Measurements from ENCODE around the gene HDAC9.

Gene HDAC9

DNA sequence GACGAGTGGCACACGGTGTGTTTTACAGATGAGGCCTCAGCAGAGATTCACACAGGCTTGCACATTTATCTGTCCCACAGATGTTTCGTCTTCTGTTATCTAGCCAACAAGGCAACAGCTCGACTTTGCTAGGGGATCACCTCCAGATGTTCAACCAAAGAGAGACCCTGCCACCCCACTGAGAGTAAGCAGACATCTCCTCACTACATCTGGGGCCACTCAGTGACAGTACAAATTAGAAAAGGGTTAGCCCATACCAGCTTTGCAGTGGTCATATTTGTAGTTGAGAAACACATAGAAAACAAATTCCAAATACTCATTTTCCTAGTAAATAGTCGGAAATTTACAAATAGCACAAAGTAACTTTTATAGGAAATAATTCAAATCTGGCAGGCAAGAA is 164.2 kb downstream of the HDAC9 start:
- Histone ChIP-seq H3K27me3 (ENCODE audit: control insufficient read depth, insufficient read depth, low read length) (peaks cover 8% of the 10 kb centered on the region), H3K4me3 (ENCODE audit: low read length) (no peak overlapping the region), H3K9me3 (ENCODE audit: control insufficient read depth, low read length) (no peaks in the 10 kb centered on the region), H3K9ac (ENCODE audit: low read length) (no peak overlapping the region), H3K4me1 (ENCODE audit: control insufficient read depth, insufficient read depth, low read length) (no peaks in the 10 kb centered on the region), H3K36me3 (ENCODE audit: control insufficient read depth, insufficient read depth, low read length) (no peaks in the 10 kb centered on the region)

DNA sequence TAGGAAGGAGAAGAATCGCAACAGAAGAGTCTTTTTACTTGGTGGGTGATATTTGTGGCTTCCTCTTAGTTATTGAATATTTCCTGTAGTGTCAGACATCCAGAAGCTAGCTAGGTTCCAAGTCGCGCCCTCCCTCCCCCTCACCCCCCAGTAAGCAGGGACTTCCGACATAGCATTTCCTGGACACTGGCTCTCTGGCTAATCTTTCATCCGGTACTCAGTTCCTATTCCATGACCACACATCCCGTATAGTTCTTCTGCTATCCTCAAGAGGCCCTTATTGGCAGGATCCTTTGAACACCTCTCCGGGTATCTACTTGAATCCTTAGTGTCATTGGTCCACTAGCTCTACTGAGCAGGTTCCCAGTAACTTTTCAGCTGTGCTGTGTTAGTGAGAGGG is 167.8 kb downstream of the HDAC9 start:
- H3K4me1 ChIP-seq (ENCODE audit: control insufficient read depth, insufficient read depth, low read length), result no peaks in the 10 kb centered on the region
- no peak overlapping the region for H3K9ac ChIP-seq (ENCODE audit: low read length)
- H3K27me3 ChIP-seq (ENCODE audit: control insufficient read depth, insufficient read depth, low read length), result peaks cover 3% of the 10 kb centered on the region
- H3K36me3 ChIP-seq (ENCODE audit: control insufficient read depth, insufficient read depth, low read length), result no peaks in the 10 kb centered on the region
- no peak overlapping the region for H3K4me3 ChIP-seq (ENCODE audit: low read length)
- no peaks in the 10 kb centered on the region for H3K9me3 ChIP-seq (ENCODE audit: control insufficient read depth, low read length)

DNA sequence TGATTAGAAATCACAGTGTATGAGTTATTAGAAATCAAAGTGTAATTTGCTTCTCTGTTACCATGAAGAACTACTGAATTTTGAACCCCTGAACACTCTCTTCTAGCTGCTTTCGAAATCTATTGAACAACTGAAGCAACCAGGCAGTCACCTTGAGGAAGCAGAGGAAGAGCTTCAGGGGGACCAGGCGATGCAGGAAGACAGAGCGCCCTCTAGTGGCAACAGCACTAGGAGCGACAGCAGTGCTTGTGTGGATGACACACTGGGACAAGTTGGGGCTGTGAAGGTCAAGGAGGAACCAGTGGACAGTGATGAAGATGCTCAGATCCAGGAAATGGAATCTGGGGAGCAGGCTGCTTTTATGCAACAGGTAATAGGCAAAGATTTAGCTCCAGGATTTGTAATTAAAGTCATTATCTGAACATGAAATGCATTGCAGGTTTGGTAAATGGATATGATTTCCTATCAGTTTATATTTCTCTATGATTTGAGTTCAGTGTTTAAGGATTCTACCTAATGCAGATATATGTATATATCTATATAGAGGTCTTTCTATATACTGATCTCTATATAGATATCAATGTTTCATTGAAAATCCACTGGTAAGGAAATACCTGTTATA is 170.7 kb downstream of the HDAC9 start:
- H3K36me3 ChIP-seq (ENCODE audit: control insufficient read depth, insufficient read depth, low read length), result no peaks in the 10 kb centered on the region
- no peak overlapping the region for H3K9ac ChIP-seq (ENCODE audit: low read length)
- no peak overlapping the region for H3K4me3 ChIP-seq (ENCODE audit: low read length)
- H3K4me1 ChIP-seq (ENCODE audit: control insufficient read depth, insufficient read depth, low read length), result no peaks in the 10 kb centered on the region
- no peaks in the 10 kb centered on the region for H3K9me3 ChIP-seq (ENCODE audit: control insufficient read depth, low read length)
- H3K27me3 ChIP-seq (ENCODE audit: control insufficient read depth, insufficient read depth, low read length), result peaks cover 3% of the 10 kb centered on the region

DNA sequence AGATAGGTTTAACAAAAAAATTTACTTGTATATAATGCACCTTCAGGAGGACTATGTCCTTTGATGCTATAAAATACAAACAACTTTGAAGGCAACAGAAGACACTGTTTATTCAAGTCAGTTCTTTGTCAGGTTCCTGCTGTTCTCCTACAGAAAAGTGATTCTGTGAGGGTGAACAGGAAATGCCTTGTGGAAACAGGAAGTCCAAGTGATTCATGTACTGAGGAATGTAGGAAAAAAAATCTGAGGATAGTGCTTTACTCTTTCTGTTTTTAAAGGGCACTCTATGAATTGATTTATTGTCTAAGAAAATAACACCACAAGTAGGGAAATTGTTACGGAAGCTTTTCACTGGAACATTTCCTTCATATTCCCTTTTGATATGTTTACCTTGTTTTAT is 171.9 kb downstream of the HDAC9 start:
- H3K9me3 ChIP-seq (ENCODE audit: control insufficient read depth, low read length), result no peaks in the 10 kb centered on the region
- no peaks in the 10 kb centered on the region for H3K27me3 ChIP-seq (ENCODE audit: control insufficient read depth, insufficient read depth, low read length)
- no peaks in the 10 kb centered on the region for H3K36me3 ChIP-seq (ENCODE audit: control insufficient read depth, insufficient read depth, low read length)
- H3K4me3 ChIP-seq (ENCODE audit: low read length), result no peak overlapping the region
- no peak overlapping the region for H3K9ac ChIP-seq (ENCODE audit: low read length)
- no peaks in the 10 kb centered on the region for H3K4me1 ChIP-seq (ENCODE audit: control insufficient read depth, insufficient read depth, low read length)

DNA sequence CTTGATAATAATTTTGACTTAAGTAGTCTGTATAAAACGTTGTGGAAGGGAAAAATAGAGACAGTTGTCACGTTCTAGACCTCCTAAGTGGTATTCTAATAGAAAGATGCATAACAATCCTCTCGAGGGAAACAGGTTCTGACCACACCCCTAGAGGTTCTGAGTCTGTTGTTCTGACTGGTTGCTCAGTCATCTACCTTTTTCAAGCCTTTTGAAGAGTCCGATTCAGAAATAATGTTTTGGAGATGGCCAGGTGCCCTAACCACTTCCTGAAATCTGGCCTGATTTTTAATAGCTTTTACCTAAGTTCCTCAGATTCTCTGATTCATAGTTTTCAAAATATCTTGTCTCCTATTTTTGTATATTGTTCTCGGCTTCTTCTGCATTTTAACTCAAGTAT is 175.6 kb downstream of the HDAC9 start:
- no peaks in the 10 kb centered on the region for H3K27me3 ChIP-seq (ENCODE audit: control insufficient read depth, insufficient read depth, low read length)
- no peaks in the 10 kb centered on the region for H3K4me1 ChIP-seq (ENCODE audit: control insufficient read depth, insufficient read depth, low read length)
- H3K9me3 ChIP-seq (ENCODE audit: control insufficient read depth, low read length), result no peaks in the 10 kb centered on the region
- no peak overlapping the region for H3K4me3 ChIP-seq (ENCODE audit: low read length)
- H3K9ac ChIP-seq (ENCODE audit: low read length), result no peak overlapping the region
- H3K36me3 ChIP-seq (ENCODE audit: control insufficient read depth, insufficient read depth, low read length), result no peaks in the 10 kb centered on the region

DNA sequence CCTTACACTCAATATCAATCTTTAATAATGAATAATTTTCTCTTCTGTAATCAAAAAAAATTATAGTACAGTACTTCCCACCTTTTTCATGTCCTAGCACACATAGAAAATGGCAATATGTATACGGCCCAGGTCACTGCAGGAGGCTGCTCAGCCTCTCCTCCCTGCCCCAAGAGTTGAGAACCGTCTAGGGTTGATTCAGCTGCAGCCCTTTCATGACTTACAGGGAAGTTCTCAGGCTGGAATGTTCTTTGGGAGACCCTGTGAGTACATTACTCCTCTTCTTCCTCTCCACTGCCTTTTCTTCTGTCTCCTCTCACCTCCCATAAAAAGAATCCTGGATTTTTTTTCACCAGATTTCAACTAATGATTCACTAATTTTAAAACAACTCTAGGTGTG is 180.0 kb downstream of the HDAC9 start:
- H3K27me3 ChIP-seq (ENCODE audit: control insufficient read depth, insufficient read depth, low read length), result no peaks in the 10 kb centered on the region

DNA sequence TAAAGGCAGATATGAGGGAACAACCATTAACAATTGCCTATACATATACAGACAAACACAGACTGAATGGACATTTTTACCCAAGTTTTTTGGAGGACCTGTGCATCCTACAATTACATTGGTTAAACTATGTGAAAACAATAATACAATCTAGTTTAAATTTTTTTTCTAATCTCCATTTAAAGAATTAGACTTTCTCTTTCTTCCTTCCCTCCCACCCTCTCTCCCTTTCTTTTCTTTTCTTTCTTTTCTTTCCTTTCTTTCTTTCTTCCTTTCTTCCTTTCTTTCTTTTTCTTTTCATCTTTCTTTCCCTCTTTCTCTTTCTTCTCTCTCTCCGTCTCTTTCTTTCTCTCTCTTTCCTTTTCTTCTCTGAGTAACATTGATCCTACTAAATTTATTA is 183.7 kb downstream of the HDAC9 start:
- Histone ChIP-seq H3K4me1 (ENCODE audit: control insufficient read depth, insufficient read depth, low read length) (no peaks in the 10 kb centered on the region), H3K4me3 (ENCODE audit: low read length) (no peak overlapping the region), H3K36me3 (ENCODE audit: control insufficient read depth, insufficient read depth, low read length) (no peaks in the 10 kb centered on the region), H3K9me3 (ENCODE audit: control insufficient read depth, low read length) (no peaks in the 10 kb centered on the region), H3K9ac (ENCODE audit: low read length) (no peak overlapping the region), H3K27me3 (ENCODE audit: control insufficient read depth, insufficient read depth, low read length) (no peaks in the 10 kb centered on the region)

More for the DNA sequence above, 180.0 kb downstream of the HDAC9 start:
- H3K9me3 ChIP-seq (ENCODE audit: control insufficient read depth, low read length), result no peaks in the 10 kb centered on the region
- no peaks in the 10 kb centered on the region for H3K4me1 ChIP-seq (ENCODE audit: control insufficient read depth, insufficient read depth, low read length)
- no peak overlapping the region for H3K9ac ChIP-seq (ENCODE audit: low read length)
- H3K36me3 ChIP-seq (ENCODE audit: control insufficient read depth, insufficient read depth, low read length), result no peaks in the 10 kb centered on the region
- H3K4me3 ChIP-seq (ENCODE audit: low read length), result no peak overlapping the region

DNA sequence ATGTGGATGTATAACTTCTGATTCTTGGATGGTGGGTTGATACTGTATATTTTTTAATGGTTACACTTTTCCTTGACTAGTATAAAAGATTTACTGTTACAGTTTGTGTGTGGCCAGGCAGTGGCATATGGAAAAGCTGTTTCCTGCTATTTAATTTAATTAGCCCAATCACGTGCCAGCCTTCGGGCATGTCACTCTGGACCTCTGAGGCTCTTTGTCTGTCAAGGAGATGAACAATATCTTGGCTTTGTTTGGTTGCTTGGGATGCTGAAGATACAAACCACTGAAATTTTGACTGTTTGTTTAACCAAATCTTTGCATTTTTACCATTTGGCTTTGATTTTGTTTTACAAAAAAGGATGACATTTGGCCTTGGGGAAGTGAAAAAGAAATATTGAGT is 185.0 kb downstream of the HDAC9 start:
- Histone ChIP-seq H3K4me1 (ENCODE audit: control insufficient read depth, insufficient read depth, low read length) (no peaks in the 10 kb centered on the region), H3K9me3 (ENCODE audit: control insufficient read depth, low read length) (no peaks in the 10 kb centered on the region), H3K4me3 (ENCODE audit: low read length) (no peak overlapping the region), H3K27me3 (ENCODE audit: control insufficient read depth, insufficient read depth, low read length) (no peaks in the 10 kb centered on the region), H3K9ac (ENCODE audit: low read length) (no peak overlapping the region), H3K36me3 (ENCODE audit: control insufficient read depth, insufficient read depth, low read length) (no peaks in the 10 kb centered on the region)

DNA sequence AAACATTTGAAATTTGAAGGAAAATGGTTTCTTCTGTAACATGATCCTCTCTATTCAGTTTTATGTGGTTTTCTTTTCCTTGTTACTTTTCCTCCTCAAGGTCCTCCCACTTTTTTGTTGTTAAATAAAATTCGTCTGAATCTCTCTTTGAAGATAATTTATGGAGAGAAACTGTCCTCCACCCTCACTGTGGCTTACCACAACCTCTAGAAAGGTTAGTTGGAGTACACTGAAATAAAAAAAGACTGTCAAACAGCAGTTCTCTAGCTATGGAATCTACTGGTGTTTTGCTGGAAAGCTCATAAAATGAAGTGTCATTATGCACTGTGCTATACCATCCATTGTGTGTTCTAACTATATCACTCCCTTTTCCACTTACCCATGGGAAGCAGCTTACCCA is 189.4 kb downstream of the HDAC9 start:
- Histone ChIP-seq H3K36me3 (ENCODE audit: control insufficient read depth, insufficient read depth, low read length) (no peaks in the 10 kb centered on the region), H3K9me3 (ENCODE audit: control insufficient read depth, low read length) (no peaks in the 10 kb centered on the region), H3K4me3 (ENCODE audit: low read length) (no peak overlapping the region), H3K27me3 (ENCODE audit: control insufficient read depth, insufficient read depth, low read length) (no peaks in the 10 kb centered on the region), H3K9ac (ENCODE audit: low read length) (no peak overlapping the region), H3K4me1 (ENCODE audit: control insufficient read depth, insufficient read depth, low read length) (no peaks in the 10 kb centered on the region)

DNA sequence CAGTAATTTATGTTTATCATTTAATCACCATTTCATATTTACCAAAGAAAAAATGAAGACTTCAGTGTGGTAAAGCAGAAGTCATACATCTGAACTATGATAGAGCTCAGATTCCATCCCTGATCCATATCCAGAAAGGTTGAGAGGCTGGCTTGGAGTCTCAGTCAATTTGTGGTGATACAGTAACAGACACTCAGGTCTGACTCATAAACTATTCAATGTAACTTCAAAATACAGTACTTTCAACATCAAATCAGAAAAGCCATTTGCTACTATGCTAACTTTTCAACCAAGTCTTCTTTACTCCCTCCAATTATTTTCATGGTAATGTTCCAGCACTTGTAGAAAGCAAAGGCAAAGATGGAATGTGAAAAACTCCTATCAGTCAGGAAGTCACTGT is 190.4 kb downstream of the HDAC9 start:
- H3K9ac ChIP-seq (ENCODE audit: low read length), result no peak overlapping the region
- no peaks in the 10 kb centered on the region for H3K36me3 ChIP-seq (ENCODE audit: control insufficient read depth, insufficient read depth, low read length)
- no peaks in the 10 kb centered on the region for H3K4me1 ChIP-seq (ENCODE audit: control insufficient read depth, insufficient read depth, low read length)
- H3K27me3 ChIP-seq (ENCODE audit: control insufficient read depth, insufficient read depth, low read length), result no peaks in the 10 kb centered on the region
- no peak overlapping the region for H3K4me3 ChIP-seq (ENCODE audit: low read length)
- H3K9me3 ChIP-seq (ENCODE audit: control insufficient read depth, low read length), result no peaks in the 10 kb centered on the region

DNA sequence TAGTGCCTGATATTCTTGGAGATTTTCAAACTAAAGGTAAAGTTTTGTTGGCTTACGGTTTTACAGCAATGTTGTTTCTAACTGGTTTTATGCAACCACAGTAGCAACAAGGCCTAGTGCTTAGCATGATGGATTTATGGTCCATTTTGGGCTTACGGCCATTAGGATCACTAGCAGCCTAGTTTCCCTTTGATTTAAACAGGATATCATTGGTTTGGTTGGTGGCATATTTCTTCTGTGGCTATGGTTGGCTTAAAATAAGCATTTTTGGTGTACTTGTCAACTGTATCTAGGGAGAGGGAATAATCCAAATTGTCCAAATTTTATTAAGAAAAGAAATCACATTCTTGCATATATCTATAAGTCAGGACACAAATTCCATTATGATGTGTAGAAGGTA is 194.0 kb downstream of the HDAC9 start:
- no peak overlapping the region for H3K9ac ChIP-seq (ENCODE audit: low read length)
- H3K4me3 ChIP-seq (ENCODE audit: low read length), result no peak overlapping the region
- no peaks in the 10 kb centered on the region for H3K9me3 ChIP-seq (ENCODE audit: control insufficient read depth, low read length)
- H3K36me3 ChIP-seq (ENCODE audit: control insufficient read depth, insufficient read depth, low read length), result no peaks in the 10 kb centered on the region
- H3K4me1 ChIP-seq (ENCODE audit: control insufficient read depth, insufficient read depth, low read length), result no peaks in the 10 kb centered on the region
- H3K27me3 ChIP-seq (ENCODE audit: control insufficient read depth, insufficient read depth, low read length), result no peaks in the 10 kb centered on the region

DNA sequence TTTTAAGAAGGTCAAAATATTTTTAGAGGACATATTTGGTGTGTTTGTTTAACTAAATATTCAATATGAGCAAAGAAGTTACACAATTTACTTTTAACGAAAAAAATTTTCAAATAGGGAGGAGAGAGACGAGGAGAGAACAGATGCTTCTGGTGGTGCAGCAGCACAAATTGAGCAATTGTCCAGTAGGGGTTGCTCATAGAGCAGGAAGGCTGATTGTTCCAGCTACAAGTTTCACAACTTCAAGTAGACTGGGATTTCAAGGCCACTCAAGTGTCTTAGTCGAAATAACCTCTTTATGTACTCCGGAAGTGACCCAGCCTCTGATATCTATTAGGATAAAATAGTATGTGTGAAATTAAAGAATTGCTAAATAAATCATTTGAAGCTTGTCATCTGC is 197.9 kb downstream of the HDAC9 start:
- Histone ChIP-seq H3K9me3 (ENCODE audit: control insufficient read depth, low read length) (no peaks in the 10 kb centered on the region), H3K27me3 (ENCODE audit: control insufficient read depth, insufficient read depth, low read length) (no peaks in the 10 kb centered on the region), H3K4me1 (ENCODE audit: control insufficient read depth, insufficient read depth, low read length) (no peaks in the 10 kb centered on the region), H3K36me3 (ENCODE audit: control insufficient read depth, insufficient read depth, low read length) (no peaks in the 10 kb centered on the region), H3K4me3 (ENCODE audit: low read length) (no peak overlapping the region), H3K9ac (ENCODE audit: low read length) (no peak overlapping the region)

DNA sequence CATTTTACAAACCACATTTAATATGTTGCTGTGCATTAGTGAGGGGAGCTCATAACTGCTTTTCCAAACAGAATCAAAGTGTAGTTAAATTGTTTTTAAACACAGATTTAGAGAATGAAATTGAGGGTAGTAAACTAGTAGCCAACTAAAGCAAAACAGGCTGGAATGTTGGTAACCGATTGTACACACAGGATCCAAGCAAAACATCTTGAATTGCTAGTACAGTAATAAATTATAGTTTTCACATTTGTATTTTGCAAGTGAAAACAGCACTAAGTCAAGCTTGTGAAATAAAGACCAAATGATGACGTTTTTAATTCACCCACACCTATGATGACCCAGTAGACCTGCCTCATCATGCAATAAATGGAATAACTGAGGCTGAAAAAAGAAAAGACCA is 198.3 kb downstream of the HDAC9 start:
- no peak overlapping the region for H3K9ac ChIP-seq (ENCODE audit: low read length)
- H3K4me3 ChIP-seq (ENCODE audit: low read length), result no peak overlapping the region
- no peaks in the 10 kb centered on the region for H3K9me3 ChIP-seq (ENCODE audit: control insufficient read depth, low read length)
- H3K27me3 ChIP-seq (ENCODE audit: control insufficient read depth, insufficient read depth, low read length), result no peaks in the 10 kb centered on the region
- H3K36me3 ChIP-seq (ENCODE audit: control insufficient read depth, insufficient read depth, low read length), result no peaks in the 10 kb centered on the region
- H3K4me1 ChIP-seq (ENCODE audit: control insufficient read depth, insufficient read depth, low read length), result no peaks in the 10 kb centered on the region
